B cell (primary cell): ENCODE results near the gene CHCHD6. TPM values are rescaled to one million over a fixed set of nuclear protein-coding genes. Genes with fewer than 3 reads are reported as not detected.
A peak's percentile ranks its signal among the peaks of the same experiment; 100 is the strongest.

Experiments used
- ATAC-seq: fragments of 200-7000 bp; cut with Tn5 transposase; one replicate; pipeline ENCODE4 v1.10.0; 2021; ENCODE audit warnings: low read depth, mild to moderate bottlenecking, moderate number of reproducible peaks, moderate library complexity
- CTCF ChIA-PET: fragments of 350-600 bp; sonication (Branson Sonifier 250); formaldehyde crosslinking; loops from one replicate; lab custom pipeline; 2021; ENCODE audit warnings: antibody characterized with exemption, inconsistent platforms; lab: Charles Lee
- POLR2A ChIA-PET: fragments of 350-600 bp; sonication (Branson Sonifier 250); formaldehyde crosslinking; loops from one replicate; lab custom pipeline; 2021; ENCODE audit warnings: antibody characterized with exemption; lab: Charles Lee
- DNase-seq: peaks from one replicate; pipeline ENCODE4 v3.0.0; 2013
- H2AFZ ChIP-seq: 2 replicates; pipeline ENCODE4 v1.6.1; 2012; ENCODE audit warnings: mild to moderate bottlenecking, low read depth, low read length; ENCODE audit not compliant: insufficient read depth, poor library complexity, severe bottlenecking
- H3K27ac ChIP-seq, 2 donors: 1 replicate in 1 of 2; 2 replicates in 1 of 2; pipeline ENCODE4 v1.5.1; 2012 to 2013; ENCODE audit warnings: low read length in 2 of 2, mild to moderate bottlenecking in 2 of 2, moderate library complexity in 1 of 2
- H3K27me3 ChIP-seq, 4 experiments: fragments of 200-600 bp in 1 of 4; sonication (generic) in 1 of 4; replicated peaks in 1 of 4; 1 replicate in 2 of 4; 2 replicates in 2 of 4; pipeline versions ENCODE4 v1.6.1 to v1.7.0; 2013 to 2016; ENCODE audit warnings: low read length in 3 of 4, mild to moderate bottlenecking in 2 of 4, mixed read lengths in 1 of 4, moderate library complexity in 1 of 4; ENCODE audit not compliant: insufficient read depth in 4 of 4, control insufficient read depth in 3 of 4; ENCODE audit errors: control extremely low read depth in 1 of 4
- H3K36me3 ChIP-seq, 2 experiments: replicated peaks in 1 of 2; 1 replicate in 1 of 2; 2 replicates in 1 of 2; pipeline versions ENCODE4 v1.6.1 to v1.7.1; 2013; ENCODE audit warnings: low read length in 1 of 2; ENCODE audit not compliant: insufficient read depth in 2 of 2, control insufficient read depth in 1 of 2; ENCODE audit errors: control extremely low read depth in 1 of 2, extremely low read depth in 1 of 2
- H3K4me1 ChIP-seq, 2 donors: fragments of 200-600 bp in 1 of 2; sonication (generic) in 1 of 2; 1 replicate in 1 of 2; 2 replicates in 1 of 2; pipeline versions ENCODE4 v1.5.1 to v1.6.1; 2013 to 2017; ENCODE audit warnings: low read length in 2 of 2; ENCODE audit not compliant: control insufficient read depth in 2 of 2, insufficient read depth in 2 of 2
- H3K4me2 ChIP-seq: replicated peaks from 2 replicates; pipeline ENCODE3; 2012; ENCODE audit warnings: mild to moderate bottlenecking, low read depth, low read length; ENCODE audit not compliant: poor library complexity, severe bottlenecking
- H3K4me3 ChIP-seq, 5 experiments: fragments of 200-600 bp in 1 of 5; sonication (generic) in 1 of 5; 1 replicate in 3 of 5; 2 replicates in 2 of 5; pipeline versions ENCODE4 v1.5.1 to v1.7.0; 2011 to 2016; ENCODE audit warnings: low read length in 4 of 5, mild to moderate bottlenecking in 4 of 5, low read depth in 2 of 5, control low read depth in 1 of 5, moderate library complexity in 1 of 5; ENCODE audit not compliant: insufficient read depth in 1 of 5; ENCODE audit errors: control extremely low read depth in 1 of 5, extremely low read depth in 1 of 5
- H3K79me2 ChIP-seq: fragments of 200-600 bp; sonication (generic); one replicate; pipeline ENCODE4 v1.6.0; 2016; ENCODE audit warnings: low read length; ENCODE audit not compliant: control insufficient read depth, insufficient read depth
- H3K9ac ChIP-seq: fragments of 200-600 bp; sonication (generic); 2 replicates; pipeline ENCODE4 v1.6.1; 2017; ENCODE audit warnings: mild to moderate bottlenecking, low read length, moderate library complexity
- H3K9me3 ChIP-seq, 3 donors: one replicate each; pipeline versions ENCODE4 v1.6.1 to v1.7.1; 2013; ENCODE audit warnings: low read length in 2 of 3; ENCODE audit not compliant: control insufficient read depth in 2 of 3, insufficient read depth in 1 of 3; ENCODE audit errors: control extremely low read depth in 1 of 3
- H4K20me1 ChIP-seq: 2 replicates; pipeline ENCODE4 v1.6.0; 2012; ENCODE audit warnings: mild to moderate bottlenecking, low read length; ENCODE audit not compliant: insufficient read depth, control insufficient read depth, poor library complexity, severe bottlenecking
- H3K27ac Mint-ChIP-seq: one replicate; pipeline ENCODE4 v1.8.0; 2021; ENCODE audit warnings: mixed read lengths
- H3K27me3 Mint-ChIP-seq: one replicate; pipeline ENCODE4 v1.8.0; 2021; ENCODE audit warnings: mixed read lengths
- H3K4me1 Mint-ChIP-seq: one replicate; pipeline ENCODE4 v1.8.0; 2021; ENCODE audit warnings: mixed read lengths
- H3K4me3 Mint-ChIP-seq: one replicate; pipeline ENCODE4 v1.8.0; 2021; ENCODE audit warnings: mixed read lengths
- H3K9me3 Mint-ChIP-seq: one replicate; pipeline ENCODE4 v1.8.0; 2022; ENCODE audit warnings: mixed read lengths; ENCODE audit not compliant: insufficient read depth
- CTCF ChIP-seq: fragments of 200-600 bp; IDR thresholded peaks from one replicate; pipeline ENCODE4 v1.8.0; 2022; ENCODE audit warnings: antibody characterized with exemption, mild to moderate bottlenecking
- EZH2 ChIP-seq: IDR thresholded peaks from 2 replicates; pipeline ENCODE4 v1.6.1; 2012; ENCODE audit warnings: borderline replicate concordance, low read depth, mild to moderate bottlenecking, moderate library complexity, low read length; ENCODE audit not compliant: insufficient read depth, poor library complexity, severe bottlenecking
- WGBS: methylation state at CpG from one replicate; pipeline ENCODE4 v1.1.5; 2013; ENCODE audit warnings: missing lambda C conversion rate; ENCODE audit not compliant: insufficient coverage; 5-methylcytosine and 5-hydroxymethylcytosine counted together
- intact Hi-C: fragments of 100-400 bp; cut with micrococcal nuclease; formaldehyde crosslinking; loops from one replicate; pipeline ENCODE4 v1.10.0; 2022
- polyA plus RNA-seq: library from polyadenylated mRNA; depleted of rRNA; stranded (reverse); fragments of >200 nt; gene quantifications from 2 replicates; pipeline ENCODE4 v1.2.3, GENCODE V29; 2012
- total RNA-seq, 2 donors: library from RNA; stranded (reverse); fragments of 120-200 nt in 1 of 2; gene quantifications; 1 replicate in 1 of 2; 2 replicates in 1 of 2; pipeline versions ENCODE4 v1.2.3 to v1.2.4, GENCODE V29; 2013 to 2022

The CHCHD6 gene
- total and polyA plus RNA-seq, 2 donors (not counting 1 experiment from before 2014, with no cell fraction given), result 8.0 to 13.5 TPM

- Histone ChIP-seq H3K4me3 (no peak overlapping the region), H3K9ac (no peak overlapping the region), H3K36me3 (no peaks in the 10 kb centered on the region), H3K27ac (no peak overlapping the region), H3K4me2 (no peak overlapping the region), H4K20me1 (no peaks in the 10 kb centered on the region), H3K4me1 (peaks cover 0 to 12% of the 10 kb centered on the region in 2 donors), H3K79me2 (no peaks in the 10 kb centered on the region), H3K9me3 (peaks cover 0 to 3% (median 0%) of the 10 kb centered on the region in 3 donors), H3K27me3 (no peaks in the 10 kb centered on the region), H2AFZ (no peak overlapping the region)
- POLR2A ChIA-PET, result no interaction called here
- no peak overlapping the region for H3K4me3 Mint-ChIP-seq
- TF ChIP-seq CTCF, result no peak
- TF ChIP-seq EZH2, result no peak
- 71% methylated on average over 3 of the region's 5 CpGs for WGBS
- H3K9me3 Mint-ChIP-seq, result no peaks in the 10 kb centered on the region
- peaks cover 5% of the 10 kb centered on the region for H3K27me3 Mint-ChIP-seq
- H3K27ac Mint-ChIP-seq, result no peak overlapping the region
- CTCF ChIA-PET, result no interaction called here
- no peak for ATAC-seq
- no peak for DNase-seq
- intact Hi-C loops, result no loop called here
- H3K4me1 Mint-ChIP-seq, result peaks cover 18% of the 10 kb centered on the region
Observed at GRCh38 chr3:126941721-126942270, 237.8 kb downstream of the CHCHD6 start.

GRCh38 chr3:126944089-126944965, 240.3 kb downstream of the CHCHD6 start:
- peaks cover 29% of the 10 kb centered on the region for H3K4me1 Mint-ChIP-seq

More at GRCh38 chr3:126944089-126944965, 240.3 kb downstream of the CHCHD6 start:
- 85% methylated on average over 10 of the region's 12 CpGs for WGBS
- peaks cover 0 to 3% (median 0%) of the 10 kb centered on the region in 3 donors for H3K9me3 ChIP-seq
- peak overlapping the region; percentile 9 for H3K4me2 ChIP-seq
- H3K27me3 ChIP-seq, result no peaks in the 10 kb centered on the region
- intact Hi-C loops, result no loop called here
- H3K4me3 ChIP-seq, result no peak overlapping the region
- no peak overlapping the region for H3K9ac ChIP-seq
- TF ChIP-seq CTCF (no peak), EZH2 (no peak)
- Mint-ChIP-seq H3K4me3 (no peak overlapping the region), H3K27me3 (peaks cover 5% of the 10 kb centered on the region), H3K9me3 (no peaks in the 10 kb centered on the region), H3K27ac (peak overlapping the region; percentile 2)
- no peak overlapping the region for H3K27ac ChIP-seq
- CTCF ChIA-PET, result interaction anchor here (1.2 kb wide), 1 partner anchor 38 kb away, joined by 3 read pairs; no protein-coding TSS in a partner anchor
- no peak overlapping the region for H2AFZ ChIP-seq
- DNase-seq, result no peak
- H3K79me2 ChIP-seq, result no peaks in the 10 kb centered on the region
- POLR2A ChIA-PET, result no interaction called here
- H4K20me1 ChIP-seq, result no peaks in the 10 kb centered on the region
- ATAC-seq, result no peak
- peaks cover 0 to 21% of the 10 kb centered on the region in 2 donors for H3K4me1 ChIP-seq
- H3K36me3 ChIP-seq, result no peaks in the 10 kb centered on the region
